NCI-H774 (cell line): ENCODE results near the gene RASGEF1B.

Experiments
- DNase-seq: peaks from one replicate; lab custom pipeline; 2025; lab: John Stamatoyannopoulos, UW

RASGEF1B gene

GRCh38 chr4:81466841-81467671, 4.7 kb downstream of the RASGEF1B start:
- peak; percentile 67 for DNase-seq

GRCh38 chr4:81465406-81466340, 6.0 kb downstream of the RASGEF1B start:
- peak; percentile 73 for DNase-seq

- no peak for DNase-seq
Measured at GRCh38 chr4:81460834-81461233, 10.9 kb downstream of the RASGEF1B start.

DNA sequence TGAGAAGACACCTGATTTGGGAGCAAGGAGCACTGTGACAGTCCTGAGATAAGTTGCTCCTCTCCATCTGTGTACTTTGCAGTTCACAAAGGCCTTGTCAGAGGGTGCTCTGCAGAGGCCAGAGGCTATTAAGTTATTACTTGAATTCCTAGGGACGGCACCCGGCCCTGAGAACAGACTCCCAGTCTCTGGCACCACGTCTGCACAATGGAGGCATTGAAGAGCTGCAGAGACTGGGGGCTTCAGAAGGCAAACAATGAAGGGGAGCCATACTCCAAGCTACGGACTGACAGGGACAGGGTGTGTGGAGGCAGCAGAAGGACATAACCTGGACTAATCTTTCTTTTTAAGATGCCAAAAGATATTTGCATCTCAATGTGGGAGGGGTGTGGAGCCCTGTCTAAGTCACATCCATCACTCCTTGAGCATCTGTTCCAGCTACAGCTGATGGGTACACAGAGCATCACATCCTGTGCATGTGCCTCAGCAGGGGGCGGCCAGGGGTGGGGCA, 11.5 kb downstream of the RASGEF1B start:
- DNase-seq: no peak

- no peak for DNase-seq
Measured at GRCh38 chr4:81459228-81459627, 12.5 kb downstream of the RASGEF1B start.

- DNase-seq: no peak
Measured at GRCh38 chr4:81457921-81458520, 13.7 kb downstream of the RASGEF1B start.

DNA sequence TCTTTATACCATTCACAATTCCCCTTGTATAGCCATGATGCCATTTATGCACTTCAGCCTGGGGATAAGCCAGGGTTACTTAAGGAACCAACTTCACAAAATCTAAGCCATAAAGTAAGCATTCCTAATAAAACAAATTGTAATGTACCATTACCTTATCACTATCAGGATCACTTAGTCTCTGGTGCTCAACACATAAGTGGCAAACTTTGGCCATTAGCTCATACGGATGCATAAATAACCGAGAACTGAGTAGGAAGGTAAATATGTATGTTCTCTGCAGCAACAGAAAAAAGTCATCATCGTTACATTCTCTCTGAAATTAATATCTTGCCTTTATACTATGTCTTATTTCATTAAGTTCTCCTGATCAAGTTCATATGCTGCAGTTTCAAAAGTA, 14.4 kb downstream of the RASGEF1B start:
- DNase-seq: no peak

- no peak for DNase-seq
Measured at GRCh38 chr4:81455897-81456296, 15.8 kb downstream of the RASGEF1B start.

DNA sequence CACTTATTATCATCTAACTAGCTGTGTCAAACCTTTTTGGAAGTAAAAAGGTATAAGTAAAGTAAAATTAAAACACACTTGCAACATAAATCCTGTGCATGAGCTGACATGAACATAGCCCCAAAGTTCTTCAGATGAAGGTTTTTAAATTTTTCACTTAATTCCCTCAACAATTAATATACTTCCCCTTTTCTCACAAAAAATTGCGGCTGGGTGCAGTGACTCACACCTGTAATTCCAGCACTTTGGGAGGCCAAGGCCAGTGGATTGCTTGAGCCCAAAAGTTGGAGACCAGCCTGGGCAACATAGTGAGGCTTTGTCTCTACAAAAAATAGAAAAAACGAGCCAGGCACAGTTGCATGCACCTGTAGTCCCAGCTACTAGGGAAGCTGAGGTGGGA, 16.8 kb downstream of the RASGEF1B start:
- no peak for DNase-seq

DNA sequence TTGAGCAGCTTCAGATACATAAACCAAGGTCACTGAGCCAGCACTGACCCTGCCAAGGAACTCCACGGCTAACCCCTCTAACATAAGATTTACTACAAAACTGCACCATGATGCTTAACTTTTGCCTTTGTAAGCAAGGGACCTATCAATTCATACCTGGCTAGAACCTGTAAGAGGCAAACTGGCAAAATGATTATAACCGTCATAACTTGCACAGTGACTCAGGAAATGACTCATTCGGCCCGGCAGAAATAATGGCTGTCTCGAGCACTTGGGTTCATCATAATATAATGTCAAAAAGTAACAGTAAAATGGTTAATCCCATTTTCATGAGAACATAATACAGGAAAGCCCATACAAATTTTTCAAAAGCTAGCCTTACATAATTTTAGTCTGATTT, 17.2 kb downstream of the RASGEF1B start:
- no peak for DNase-seq

DNA sequence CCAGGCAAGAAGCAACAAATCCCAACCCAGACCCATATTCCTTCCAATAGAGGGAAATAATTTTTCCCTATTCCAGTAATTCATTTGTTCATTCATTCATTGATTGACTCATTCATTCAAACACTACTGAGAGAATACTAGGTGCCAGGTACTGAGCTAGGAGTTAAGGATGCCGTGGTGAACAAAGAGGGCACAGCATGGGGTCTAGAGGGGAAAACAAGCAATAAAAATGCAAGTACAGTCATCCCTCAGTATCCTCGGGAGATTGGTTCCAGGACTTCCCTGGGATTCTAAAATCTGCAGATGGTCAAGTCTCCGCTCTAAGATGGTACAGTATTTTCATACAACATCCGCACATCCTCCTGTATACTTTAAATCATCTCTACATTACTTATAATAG, 18.7 kb downstream of the RASGEF1B start:
- no peak for DNase-seq

DNA sequence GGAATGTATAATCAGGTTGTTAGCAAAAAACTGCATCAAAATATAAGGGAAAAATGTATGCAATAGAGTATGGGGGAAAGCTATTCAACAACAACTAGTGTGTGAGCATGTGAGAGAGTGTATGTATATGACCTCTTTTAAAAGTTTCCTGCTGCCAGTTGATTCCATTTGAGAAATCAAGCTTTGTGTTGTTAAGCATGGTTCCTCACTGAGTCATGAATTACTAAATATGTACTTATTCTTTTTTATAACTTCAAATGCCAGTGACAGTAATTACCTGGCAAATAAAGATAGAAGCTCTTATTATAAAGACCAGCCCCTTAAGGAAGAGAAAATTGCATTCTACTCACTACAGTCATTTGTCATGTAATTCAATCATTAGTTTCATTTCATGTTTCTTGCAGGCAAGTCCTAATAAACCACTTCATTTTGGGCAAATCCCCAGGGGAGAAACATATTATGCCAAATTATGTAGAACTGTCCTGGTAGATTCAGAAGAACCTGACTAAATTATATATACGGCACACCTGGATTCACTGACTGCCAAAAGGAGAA, 19.2 kb downstream of the RASGEF1B start:
- DNase-seq: no peak

- DNase-seq: no peak
Measured at GRCh38 chr4:81449015-81449414, 22.7 kb downstream of the RASGEF1B start.

GRCh38 chr4:81447566-81448229, 24.0 kb downstream of the RASGEF1B start:
- no peak for DNase-seq

DNA sequence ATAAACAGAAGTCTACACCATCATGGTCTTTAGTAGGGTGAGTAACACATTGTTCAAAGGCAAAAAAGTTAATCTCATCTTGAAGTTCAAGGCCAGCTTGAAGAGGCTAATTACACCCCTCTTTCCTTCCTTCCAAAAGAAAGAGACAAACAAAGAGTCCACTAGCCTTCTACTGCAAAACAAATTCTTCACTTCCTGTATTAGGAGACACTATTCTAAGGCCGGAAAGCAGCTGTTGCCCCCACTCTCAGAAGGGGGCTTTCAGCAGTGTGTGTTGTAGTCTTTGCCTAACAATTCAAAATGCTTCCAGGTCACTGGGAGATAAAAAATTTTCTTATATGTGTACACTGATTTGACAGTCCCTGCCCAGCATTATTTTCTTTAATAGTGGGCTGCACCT, 25.1 kb downstream of the RASGEF1B start:
- DNase-seq: no peak

- no peak for DNase-seq
Measured at GRCh38 chr4:81445196-81445595, 26.5 kb downstream of the RASGEF1B start.

- no peak for DNase-seq
Measured at GRCh38 chr4:81442484-81443085, 29.1 kb downstream of the RASGEF1B start.

DNA sequence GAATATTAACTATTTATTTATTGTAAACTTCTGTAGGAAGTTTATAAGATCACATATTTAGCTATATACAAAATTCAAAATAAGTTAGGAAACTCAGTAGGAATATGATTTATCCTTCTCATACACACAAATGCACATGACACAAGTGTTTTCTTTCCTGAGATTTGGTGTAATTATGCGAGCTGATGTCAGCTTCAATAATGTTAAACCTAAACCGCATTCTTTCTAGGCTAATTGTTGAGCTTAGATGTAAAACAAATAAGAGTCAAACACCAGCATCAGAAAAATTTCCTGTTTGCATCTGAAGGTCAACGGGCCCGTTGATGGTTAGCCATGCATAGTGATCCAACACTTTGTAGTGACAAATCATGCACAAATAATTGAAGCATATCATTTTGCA, 30.8 kb downstream of the RASGEF1B start:
- DNase-seq: no peak

- DNase-seq: no peak
Measured at GRCh38 chr4:81436941-81437574, 34.6 kb downstream of the RASGEF1B start.

DNA sequence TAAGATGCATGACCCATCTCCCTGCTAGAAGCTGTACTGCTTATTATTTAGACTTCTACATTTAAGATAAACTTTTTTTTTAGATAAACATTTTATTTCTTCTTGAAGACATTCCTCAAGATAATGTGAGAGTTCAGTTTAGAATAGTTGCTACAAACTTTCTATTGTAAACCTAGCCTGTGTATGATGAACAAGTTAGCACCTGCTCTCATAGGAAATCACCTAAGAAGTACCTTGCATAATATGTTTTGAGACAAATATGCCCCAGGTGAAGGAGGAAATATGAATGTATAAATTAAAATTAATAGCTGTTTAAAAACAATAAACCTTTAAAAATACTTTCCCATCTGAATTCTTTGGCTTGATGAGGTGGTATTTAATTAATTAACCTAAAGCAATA, 35.6 kb downstream of the RASGEF1B start:
- DNase-seq: no peak

DNA sequence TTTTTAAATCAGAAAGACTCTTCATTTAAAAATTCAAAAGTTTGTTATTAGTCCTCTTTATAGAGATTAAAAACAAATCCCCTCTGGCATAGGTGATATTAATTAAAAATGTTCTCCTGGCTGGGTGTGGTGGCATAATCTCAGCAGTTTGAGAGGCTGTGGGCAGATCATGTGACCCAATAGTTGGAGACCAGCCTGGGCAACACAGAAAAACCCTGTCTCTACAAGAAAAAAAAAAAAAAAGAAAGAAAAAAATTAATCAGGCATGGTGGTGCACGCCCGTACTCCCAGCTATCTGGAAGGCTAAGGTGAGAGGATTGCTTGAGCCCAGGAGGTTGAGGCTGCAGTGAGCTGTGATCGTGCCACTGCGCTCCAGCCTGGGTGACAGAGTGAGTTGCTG, 38.9 kb downstream of the RASGEF1B start:
- DNase-seq: no peak
